Effector CD4-positive, alpha-beta T cell (primary cell): Measurements from ENCODE around the gene IPO5.
"Not testable (repeated sequence)": the region's sequence is repeated elsewhere in the genome, so short reads cannot be mapped to it uniquely, and the experiment has no call there.

Experiments used
- DNase-seq: peaks from one replicate; pipeline ENCODE4 v3.0.0-alpha.2; 2020
- total RNA-seq: gene quantifications from one replicate; lab custom pipeline; 2026; lab: John Stamatoyannopoulos, UW

The IPO5 gene
- total RNA-seq = 96.8 reads per million, percentile 82 among the genes with 10 or more reads in this experiment

DNA sequence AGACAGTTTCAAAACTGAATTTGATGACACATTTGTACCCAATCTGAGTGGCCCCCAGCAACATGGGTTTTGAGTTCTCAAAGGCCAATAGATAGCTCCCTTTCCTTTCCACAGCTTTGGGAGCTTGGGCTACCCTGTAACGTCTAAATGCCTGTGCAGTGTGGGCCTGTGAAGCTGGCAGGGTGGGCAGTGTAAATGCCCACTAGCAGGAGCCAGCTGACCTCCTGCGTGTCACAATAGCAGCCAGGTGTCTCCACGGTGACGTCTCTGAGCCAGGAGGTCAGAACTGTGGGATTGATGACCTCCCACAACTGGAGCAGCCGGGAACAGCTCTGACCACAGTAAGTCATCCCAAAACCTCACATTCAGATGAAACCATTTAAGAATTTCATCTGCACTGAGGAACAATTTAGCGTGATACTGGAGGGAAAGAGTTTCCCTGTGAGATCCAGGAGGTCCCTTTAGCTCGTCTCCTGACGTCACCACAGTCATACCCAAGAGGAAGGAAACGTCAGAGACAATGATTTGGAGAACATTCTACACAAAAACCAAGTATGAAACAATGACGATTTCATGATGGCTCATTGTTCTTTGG, at the start of gene IPO5:
Gene IPO5, plus strand, starts transcription at position 300 of the 595 bp plus-strand sequence. CDS start 23,022 bp downstream, outside the sequence.
- DNase-seq = no peak

DNA sequence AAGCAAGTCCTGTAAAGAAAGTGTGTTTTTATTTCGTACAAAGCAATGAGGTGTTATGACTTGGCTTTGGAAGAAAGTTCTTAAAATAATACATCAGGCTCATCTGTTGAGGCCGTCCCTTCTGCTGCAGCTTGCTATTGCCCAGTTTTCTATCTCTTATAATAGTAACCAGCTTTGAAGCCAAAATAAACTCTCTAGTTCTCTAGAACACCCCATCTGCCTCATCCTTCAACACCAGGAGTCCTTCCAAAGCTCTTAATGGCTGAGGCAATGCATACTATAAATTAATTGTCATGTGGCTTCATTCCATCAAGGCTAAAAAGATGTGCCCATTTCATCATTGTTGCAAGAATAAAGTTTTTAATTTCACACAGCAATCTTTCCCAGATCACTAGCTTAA, 49.4 kb upstream of the IPO5 start:
- DNase-seq = no peak

DNA sequence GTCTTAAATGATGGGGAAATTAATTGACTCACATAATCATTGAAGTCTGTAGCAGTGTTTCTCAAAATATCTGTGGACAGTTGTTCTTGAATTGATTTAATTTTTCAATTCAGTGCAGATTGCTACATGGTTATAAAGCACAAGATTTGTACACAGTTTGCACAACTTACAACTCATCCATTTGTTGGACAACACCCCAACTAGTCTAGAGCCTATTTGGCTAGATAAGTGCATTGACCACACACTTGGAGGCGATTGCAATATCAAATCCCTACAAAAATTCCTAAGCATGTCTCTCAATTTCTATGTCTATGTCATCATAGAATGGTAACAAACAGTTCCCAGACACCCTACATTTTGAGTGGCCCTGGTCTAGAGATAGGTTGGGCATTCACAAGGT, 48.0 kb upstream of the IPO5 start:
- DNase-seq = no peak

DNA sequence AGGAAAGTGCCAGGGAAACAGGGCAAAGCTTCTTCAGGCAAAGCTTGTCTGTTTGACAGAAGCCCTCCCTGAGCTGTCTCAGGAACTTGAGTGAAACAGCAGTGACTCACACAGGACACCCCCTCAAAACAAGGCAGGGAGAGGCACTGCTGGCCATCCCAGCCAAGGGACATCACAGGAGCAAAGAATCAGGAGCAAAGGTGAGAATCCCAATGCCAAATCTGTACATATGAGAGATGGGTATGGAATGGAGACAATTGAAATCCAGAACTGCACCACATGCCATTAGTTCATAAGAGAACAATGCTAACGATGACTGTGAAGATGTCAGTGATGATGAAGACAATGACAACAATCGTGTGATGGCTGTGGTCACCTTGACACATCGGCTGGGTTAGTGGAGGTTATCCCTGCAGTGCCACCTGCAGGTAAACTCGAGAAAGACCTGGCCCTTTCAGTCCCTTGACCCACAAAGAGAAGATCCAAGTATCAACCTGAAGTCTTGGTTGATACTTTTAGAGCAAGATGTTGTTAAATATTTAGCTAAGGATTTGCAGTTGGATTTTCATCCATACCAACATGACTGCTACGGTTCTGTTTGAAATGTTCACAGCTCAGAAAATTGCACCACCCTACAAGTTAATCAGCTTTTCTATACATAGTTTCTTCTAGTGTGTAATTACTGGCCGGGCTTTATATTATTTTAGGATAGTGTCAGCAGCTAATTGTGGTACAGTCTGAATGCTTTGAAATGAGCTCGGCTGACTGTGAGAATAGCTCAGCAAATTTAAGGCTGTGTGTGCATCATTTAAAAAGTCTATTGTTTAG, 42.0 kb upstream of the IPO5 start:
- DNase-seq = no peak

DNA sequence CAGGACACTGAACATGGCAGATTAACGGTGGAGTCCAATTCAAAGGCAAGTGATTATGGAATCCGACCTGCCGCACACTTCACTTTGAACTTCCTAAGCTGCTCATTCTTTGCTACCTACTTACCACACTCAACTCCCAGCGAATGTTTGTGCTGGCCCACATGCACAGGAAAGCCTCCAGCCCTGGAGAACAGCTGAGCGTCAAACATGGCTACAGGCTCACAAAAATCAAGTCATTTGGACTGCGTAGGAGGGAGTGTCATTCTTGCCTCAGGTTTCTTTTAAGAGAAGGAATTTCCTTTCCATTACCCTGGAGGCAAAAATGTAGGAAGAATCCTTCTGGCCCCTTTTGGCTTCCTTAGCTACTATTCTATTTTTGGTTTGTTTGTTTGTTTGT, 41.3 kb upstream of the IPO5 start:
- no peak for DNase-seq

DNA sequence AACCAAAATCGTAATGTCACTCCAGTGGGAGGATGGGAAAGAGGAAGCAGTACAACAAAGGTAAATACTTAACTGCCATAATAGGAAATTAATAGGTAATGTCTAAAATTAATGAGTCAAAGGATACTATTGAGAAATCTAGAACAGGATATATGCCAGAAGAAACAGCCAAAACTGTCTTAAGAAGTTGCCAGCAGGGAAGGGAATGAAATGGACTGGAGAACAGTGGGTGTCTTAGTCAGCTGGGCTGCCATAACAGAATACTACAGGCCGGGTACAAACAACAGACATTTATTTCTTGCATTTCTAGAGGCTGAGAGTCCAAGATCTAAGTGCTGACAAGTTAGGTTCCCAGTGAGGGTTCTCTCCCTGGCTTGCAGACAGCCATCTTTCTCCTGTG, 40.3 kb upstream of the IPO5 start:
- no peak for DNase-seq

DNA sequence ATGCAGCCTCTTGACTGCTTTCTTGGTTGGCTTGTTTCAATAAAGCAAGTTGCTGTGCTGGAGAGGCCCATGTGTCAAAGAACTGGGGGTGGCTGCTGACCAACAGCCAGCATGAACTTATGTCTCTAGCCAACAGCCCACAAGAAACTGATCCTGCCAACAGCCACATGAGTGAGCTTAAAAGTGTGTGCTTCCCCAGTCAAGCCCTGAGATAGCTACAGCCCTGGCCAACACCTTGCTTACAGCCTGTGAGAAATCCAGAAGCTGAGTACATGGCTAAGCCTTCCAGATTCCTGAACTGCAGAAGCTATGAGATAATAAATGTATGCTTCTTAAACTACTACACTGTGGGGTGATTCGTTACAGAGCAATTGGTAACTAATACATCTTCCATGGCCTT, 38.9 kb upstream of the IPO5 start:
- DNase-seq = no peak

DNA sequence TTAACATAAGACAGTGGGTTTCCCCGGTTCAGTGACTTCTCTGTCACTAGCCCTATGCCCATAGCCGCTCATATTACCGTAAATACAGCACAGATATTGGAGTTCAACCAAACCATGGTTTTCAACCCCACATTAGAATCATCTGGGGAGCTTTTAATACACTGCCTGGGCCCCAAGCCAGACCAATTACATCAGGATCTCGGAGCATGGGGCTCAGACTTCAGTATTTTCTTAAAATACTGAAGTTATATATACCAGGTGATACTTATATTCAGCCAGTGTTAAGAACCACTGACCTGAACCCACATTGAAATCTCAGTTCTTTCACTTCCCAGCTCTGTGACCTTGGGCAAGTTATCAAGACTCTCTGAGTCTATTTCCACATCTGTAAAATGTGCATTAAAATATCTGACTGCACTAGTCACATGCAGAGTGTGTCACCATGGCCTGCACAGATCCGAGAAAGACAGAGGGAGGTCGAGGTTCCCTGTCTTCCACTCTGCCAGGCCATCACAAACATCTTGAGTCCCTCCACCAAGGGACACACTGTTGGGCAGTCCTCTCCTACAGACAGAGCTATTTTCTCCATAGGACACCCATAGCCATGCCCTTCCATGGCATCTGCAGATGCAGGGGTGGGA, 32.2 kb upstream of the IPO5 start:
- DNase-seq = no peak

DNA sequence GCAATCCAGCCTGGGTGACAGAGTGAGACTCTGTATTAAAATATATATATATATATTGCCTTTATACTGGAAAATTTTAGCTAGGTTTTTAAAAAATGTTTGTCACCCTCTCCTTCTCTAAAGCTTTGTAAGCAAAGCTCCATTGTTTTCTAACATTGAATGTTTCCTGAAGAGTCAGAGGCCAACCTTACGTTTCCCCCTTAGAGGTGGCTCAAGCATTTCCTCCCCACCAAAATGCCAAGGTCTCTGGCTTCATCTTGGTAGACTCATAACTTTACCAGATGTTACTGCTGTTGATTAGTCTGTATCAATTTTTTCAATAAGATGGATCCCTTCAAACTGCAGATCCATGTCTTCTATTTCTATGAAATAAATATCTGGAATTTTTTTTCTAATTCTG, 25.2 kb upstream of the IPO5 start:
- no peak for DNase-seq

DNA sequence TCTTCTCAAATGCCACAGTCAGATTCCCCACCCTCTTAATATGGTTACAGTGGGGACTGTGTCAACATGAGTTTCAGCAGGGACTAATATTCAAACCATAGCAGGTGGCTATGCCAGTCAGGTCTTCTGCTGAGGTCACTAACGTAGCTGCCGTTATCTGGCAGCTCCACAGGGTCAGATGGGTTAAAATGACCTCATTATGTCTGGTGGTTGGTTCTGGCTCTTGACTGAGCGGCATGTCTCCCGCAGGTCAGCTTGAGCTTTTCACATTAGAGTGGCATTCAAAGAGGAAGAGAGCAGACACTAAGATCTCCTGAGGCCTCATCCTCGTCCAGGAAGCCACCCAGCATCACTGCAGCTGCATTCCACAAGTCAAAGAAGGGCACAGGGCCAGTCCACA, 21.4 kb upstream of the IPO5 start:
- no peak for DNase-seq

DNA sequence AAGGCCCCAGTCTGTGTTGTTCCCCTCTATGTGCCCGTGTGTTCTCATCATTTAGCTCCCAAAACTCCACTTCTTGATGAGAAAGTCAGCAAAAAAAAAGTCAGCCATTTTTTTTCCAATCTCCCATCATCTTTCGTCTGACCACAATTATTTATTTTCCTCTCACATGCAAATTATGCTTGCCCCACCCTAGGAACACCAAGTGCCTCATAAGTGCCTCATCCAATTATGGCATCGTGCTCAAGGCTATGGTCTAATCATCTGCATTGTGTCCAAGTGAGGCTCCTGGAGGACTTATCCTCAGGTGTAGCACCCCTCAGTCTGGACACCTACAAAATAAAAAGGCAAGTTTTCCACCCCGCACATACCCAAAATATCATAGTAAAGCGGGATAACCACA, 20.8 kb upstream of the IPO5 start:
- no peak for DNase-seq

DNA sequence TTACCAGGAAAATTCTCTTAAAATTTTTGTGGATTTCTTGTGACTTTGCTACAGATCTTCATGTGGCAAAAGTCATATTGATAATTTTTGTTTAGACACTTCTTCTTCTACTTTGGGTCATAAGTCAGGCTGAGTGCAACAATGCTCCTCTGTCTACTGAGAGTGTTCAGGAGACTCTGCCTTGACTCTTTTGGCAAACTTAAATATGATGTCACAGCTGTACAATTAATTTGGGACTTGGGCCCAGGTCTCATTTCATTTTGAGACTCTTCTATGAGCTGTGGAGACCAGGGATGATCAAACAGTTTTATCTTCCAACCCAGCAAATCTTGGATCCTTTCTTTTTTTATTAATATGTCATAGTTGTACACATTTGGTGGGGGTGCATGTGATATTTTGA, 19.7 kb upstream of the IPO5 start:
- no peak for DNase-seq

DNA sequence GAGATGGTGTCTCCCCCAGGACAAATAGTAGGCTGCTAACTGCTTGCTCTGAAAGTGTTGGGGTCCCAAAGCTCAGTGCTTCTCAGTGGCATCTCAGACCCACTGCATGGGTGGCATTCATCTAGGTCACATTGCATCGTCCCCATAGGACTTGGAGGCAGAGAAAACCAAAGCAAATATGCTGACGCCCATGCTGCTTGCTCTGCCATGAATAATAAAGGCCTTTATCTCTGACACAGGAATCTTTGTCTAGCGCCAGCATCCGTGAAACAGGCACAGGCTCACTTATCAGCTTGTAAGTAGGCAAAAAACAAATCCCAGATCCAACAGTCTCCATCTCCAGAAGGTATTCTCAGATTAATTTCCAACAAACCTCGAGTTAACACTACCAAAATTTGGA, 18.9 kb upstream of the IPO5 start:
- DNase-seq = no peak

DNA sequence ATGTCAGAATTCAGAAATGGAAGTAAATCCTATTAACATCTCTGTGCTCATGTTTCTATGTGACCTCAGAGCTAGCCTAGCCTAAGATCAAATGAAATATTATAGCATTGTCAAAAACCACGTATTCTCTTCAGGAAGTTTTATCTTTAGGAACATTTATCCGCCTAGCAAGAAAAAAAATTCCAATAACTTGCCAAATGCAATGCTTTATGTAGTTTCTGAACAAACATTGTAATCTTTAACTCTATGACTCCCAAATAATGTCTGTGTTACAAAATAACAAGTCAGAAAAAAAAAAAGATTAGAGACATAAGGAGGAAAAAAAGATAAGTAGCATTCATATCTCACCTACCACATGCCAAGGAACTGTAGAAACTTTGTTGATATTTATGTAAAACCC, 18.4 kb upstream of the IPO5 start:
- DNase-seq = no peak

DNA sequence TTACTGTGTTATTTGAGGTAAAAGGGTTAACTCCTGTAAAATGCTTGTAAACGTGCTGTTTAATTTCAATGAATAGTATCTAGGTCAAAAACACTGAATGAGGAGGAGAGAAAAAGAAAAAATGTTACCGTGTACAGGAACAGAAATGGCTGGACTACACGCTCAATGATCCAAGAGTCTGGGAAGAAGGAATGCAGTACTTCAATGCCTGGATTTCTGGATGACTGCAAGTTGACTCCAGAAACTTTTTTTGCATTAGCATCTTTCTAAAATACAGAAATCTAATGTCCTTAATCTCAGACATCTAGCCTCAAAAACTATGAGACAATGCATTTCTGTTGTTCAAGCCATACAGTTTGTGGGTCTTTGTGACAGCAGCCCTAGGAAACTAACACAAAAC, 17.4 kb upstream of the IPO5 start:
- no peak for DNase-seq

DNA sequence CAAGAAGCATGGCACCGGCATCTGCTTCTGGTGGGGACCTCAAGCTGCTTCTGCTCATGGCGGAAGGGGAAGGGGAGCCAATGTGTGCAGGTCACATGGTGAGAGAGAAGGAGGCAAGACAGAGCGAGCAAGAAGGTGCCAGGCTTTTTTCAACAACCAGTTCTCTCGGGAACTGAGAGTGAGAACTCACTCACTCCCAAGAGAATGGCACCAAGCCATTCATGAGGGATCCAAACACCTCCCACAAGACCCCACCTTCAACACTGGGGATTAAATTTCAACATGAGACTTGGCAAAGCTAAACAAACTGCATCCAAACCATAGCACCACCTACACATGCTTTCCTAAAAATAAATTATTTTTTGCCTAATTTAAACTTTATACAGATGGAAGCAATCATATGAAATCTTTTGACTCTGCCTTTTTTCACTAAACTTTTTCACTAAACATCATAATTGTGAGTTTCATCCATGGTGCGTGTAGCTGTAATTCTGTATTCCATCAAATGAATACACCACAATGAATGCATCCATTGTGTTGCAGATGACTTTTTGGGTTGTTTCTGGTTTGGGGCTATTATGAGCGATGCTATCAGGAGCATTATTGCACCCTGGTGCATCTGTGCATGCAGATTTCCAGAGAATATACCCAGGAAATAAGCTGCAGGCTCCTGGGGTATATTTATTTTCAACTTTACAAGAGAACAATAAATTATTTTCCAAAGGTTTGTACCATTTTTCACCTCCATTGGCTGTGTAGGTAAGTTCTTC, 14.6 kb upstream of the IPO5 start:
- DNase-seq = no peak

DNA sequence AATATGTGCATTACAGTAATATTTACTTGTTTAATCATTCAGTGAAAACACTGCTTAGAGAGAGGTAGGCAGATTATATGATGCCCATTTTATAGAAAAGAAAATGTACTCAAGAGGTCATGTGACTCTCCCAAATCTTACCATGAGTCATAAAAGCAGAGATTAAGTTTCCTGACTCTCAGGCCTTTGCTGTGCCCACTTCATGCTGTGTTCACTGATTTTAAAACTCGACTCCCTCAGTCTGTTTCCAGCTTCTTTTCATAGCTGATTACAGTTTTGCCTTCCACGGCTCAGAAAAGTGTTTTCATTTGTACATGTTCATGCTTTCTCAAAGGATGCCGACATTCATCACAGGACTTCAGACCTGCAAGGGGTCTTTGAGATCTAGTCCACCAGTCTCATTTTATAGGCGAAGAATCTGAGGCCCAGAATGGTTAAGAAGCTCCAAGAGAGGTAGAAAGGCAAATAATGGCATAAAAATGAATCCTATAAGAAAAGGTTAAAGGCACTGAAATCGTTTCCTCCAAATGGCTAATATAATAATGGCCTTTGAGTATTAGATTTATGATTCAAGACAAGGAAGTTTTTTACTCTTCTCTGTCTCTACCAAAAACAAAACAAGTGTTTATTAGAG, 9.0 kb upstream of the IPO5 start:
- no peak for DNase-seq

DNA sequence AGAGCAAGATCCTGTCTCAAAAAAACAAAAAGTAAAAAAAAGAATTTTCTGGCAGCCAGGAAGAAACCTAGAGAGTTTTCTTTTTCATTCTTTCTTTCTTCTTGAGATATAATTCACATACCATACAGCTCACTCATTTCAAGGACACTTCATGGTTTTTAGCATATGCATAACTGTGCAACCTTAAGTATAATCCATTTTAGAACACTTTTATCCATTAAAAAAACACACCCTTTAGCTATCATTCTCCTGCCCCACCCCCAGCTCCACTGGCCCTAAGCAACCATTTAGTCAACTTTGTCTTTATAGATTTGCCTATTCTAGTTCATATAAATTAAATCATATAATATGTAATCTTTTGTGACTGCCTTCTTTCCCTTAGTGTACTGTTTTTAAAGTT, 8.1 kb upstream of the IPO5 start:
- DNase-seq = no peak

DNA sequence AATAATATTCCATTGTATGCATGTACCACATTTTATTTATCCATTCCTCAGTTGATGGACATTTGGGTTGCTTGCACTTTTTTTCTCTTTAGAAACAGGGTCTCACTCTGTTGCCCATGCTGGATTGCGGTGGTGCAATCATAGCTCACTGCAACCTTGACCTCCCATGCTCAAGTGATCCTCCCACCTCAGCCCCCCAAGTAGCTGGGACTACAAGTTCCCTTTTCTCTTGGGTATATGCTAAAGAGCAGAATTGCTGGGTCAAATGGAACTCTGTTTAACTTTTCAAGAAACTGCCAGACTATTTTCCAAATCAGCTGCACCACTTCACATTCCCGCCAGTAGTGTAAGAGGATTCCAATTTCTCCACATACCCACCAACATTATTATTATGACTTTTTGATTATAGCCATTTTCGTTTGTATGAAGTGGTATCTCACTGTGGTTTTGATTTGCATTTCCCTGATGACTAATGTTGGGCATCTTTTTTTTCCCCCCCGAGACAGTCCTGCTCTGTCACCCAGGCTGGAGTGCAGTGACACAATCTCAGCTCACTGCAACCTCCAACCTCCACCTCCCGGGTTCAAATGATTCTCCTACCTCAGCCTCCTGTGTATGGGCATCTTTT, 7.6 kb upstream of the IPO5 start:
- no peak for DNase-seq

DNA sequence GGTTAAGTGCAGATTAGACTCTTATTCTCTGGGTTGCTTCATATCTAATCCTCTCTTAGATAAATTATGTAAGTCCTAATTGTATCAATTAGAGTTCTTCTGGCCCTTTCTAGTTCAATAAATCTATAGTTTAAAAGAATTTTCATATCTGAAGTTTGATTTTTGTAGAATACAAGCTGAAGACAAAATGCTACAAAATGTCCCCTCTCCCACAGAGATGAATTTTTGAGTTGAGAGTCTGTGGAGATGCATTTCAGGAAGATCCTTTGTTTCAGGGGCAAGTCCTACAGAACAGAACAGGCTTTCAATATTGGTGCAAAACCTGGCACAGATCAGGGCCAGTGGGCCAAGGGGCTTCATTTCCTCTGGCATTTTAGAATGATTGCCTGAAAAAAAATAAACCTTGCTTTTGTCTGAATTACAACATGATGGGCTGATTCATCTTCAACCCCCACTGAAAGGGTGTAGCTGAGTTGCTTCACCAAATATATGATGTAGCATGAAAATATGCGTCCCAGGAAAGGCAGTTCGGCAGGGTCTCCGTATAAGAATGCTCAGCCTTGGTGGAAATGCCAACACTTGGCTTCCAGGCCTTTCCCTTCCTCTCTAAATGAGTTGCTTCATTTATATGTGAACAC, 6.4 kb upstream of the IPO5 start:
- DNase-seq = no peak

DNA sequence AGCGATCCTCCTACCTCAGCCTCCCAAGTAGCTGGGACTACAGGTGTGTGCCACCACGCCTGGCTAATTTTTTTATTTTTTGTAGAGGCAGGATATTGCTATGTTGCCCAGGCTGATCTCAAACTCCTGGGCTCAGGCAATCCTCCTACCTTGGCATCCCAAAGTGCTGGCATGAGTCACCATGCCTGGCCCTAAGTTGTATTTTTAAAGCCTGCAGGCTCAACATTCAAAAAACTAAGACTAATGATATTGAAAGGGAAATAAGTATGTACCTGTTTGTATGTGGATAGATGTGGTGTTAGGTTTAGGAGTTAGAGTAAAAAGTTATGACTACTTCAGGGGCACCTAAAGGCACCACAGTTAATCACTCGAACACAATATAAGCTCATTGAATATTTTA, 5.4 kb upstream of the IPO5 start:
- no peak for DNase-seq

DNA sequence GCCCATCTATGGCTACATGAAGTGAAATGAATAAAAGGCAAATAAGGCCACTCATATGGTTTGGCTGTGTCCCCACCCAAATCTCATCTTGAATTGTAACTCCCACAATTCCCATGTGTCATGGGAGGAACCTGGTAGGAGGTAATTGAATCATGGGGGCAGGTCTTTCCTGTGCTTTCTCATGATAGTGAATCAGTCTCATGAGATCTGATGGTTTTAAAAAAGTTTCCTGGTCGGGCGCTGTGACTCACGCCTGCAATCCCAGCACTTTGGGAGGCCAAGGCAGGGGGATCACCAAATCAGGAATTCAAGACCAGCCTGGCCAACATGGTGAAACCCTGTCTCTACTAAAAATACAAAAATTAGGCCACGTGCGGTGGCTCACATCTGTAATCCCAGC, 4.2 kb upstream of the IPO5 start:
- not testable (repeated sequence) for DNase-seq
